Mesothelial cell of epicardium (in vitro differentiated cells): ENCODE results near the gene GRB10. TPM values are rescaled to one million over a fixed set of nuclear protein-coding genes. Genes with fewer than 3 reads are reported as not detected.

Experiments used
- DNase-seq, 2 experiments: peaks; one replicate each; pipeline ENCODE4 v3.0.0; 2021; ENCODE audit warnings: low spot score in 2 of 2; ENCODE audit not compliant: unreplicated experiment in 2 of 2
- H3K27ac Mint-ChIP-seq: 2 replicates; pipeline ENCODE4 v1.8.0; 2021; ENCODE audit warnings: mixed read lengths
- H3K27me3 Mint-ChIP-seq: 2 replicates; pipeline ENCODE4 v1.8.0; 2021; ENCODE audit warnings: low read depth, mixed read lengths
- H3K36me3 Mint-ChIP-seq: 2 replicates; pipeline ENCODE4 v1.8.0; 2021; ENCODE audit warnings: mixed read lengths
- H3K4me1 Mint-ChIP-seq: 2 replicates; pipeline ENCODE4 v1.8.0; 2021; ENCODE audit warnings: mixed read lengths
- H3K4me3 Mint-ChIP-seq: 2 replicates; pipeline ENCODE4 v1.8.0; 2021; ENCODE audit warnings: mild to moderate bottlenecking, moderate library complexity, mixed read lengths
- H3K9me3 Mint-ChIP-seq: 2 replicates; pipeline ENCODE4 v1.8.0; 2021; ENCODE audit warnings: mixed read lengths
- CTCF ChIP-seq: fragments of 200-600 bp; sonication (generic); IDR thresholded peaks from one replicate; pipeline ENCODE4 v1.5.0; 2021; ENCODE audit warnings: antibody characterized with exemption; ENCODE audit not compliant: unreplicated experiment
- total RNA-seq: library from RNA; stranded (reverse); gene quantifications from 3 replicates; pipeline ENCODE4 v1.2.1, GENCODE V29; 2021

The GRB10 gene
- total RNA-seq, 1 donor from 2014 or later: 59.2 TPM

- no peak for TF ChIP-seq CTCF
- Mint-ChIP-seq H3K27me3 (no peaks in the 10 kb centered on the region), H3K36me3 (peaks cover 4% of the 10 kb centered on the region), H3K9me3 (peaks cover 14% of the 10 kb centered on the region), H3K4me3 (no peak overlapping the region), H3K4me1 (peaks cover 2% of the 10 kb centered on the region), H3K27ac (no peak overlapping the region)
- DNase-seq: no peak
Observed at GRCh38 chr7:50629238-50629901, 153.3 kb downstream of the GRB10 start.

- Mint-ChIP-seq H3K4me3 (no peak overlapping the region), H3K9me3 (peaks cover 6% of the 10 kb centered on the region), H3K36me3 (peaks cover 2% of the 10 kb centered on the region), H3K4me1 (peaks cover 2% of the 10 kb centered on the region), H3K27me3 (no peaks in the 10 kb centered on the region), H3K27ac (no peak overlapping the region)
- DNase-seq: no peak
- no peak for TF ChIP-seq CTCF
Observed at GRCh38 chr7:50628434-50629084, 154.1 kb downstream of the GRB10 start.

- no peak overlapping the region for H3K27ac Mint-ChIP-seq
Observed at GRCh38 chr7:50627824-50628361, 154.8 kb downstream of the GRB10 start.

GRCh38 chr7:50626286-50626685, 156.4 kb downstream of the GRB10 start:
- no peak for TF ChIP-seq CTCF
- no peaks in the 10 kb centered on the region for H3K36me3 Mint-ChIP-seq
- H3K9me3 Mint-ChIP-seq: no peaks in the 10 kb centered on the region
- H3K27ac Mint-ChIP-seq: no peak overlapping the region
- DNase-seq: no peak
- H3K27me3 Mint-ChIP-seq: no peaks in the 10 kb centered on the region
- H3K4me1 Mint-ChIP-seq: peaks cover 2% of the 10 kb centered on the region
- no peak overlapping the region for H3K4me3 Mint-ChIP-seq

More at GRCh38 chr7:50627824-50628361, 154.8 kb downstream of the GRB10 start:
- Mint-ChIP-seq H3K27me3 (no peaks in the 10 kb centered on the region), H3K36me3 (no peaks in the 10 kb centered on the region), H3K9me3 (no peaks in the 10 kb centered on the region), H3K4me3 (no peak overlapping the region), H3K4me1 (peaks cover 2% of the 10 kb centered on the region)
- DNase-seq: no peak
- TF ChIP-seq CTCF: no peak

- no peak for DNase-seq
- H3K4me1 Mint-ChIP-seq: peaks cover 2% of the 10 kb centered on the region
- H3K27ac Mint-ChIP-seq: no peak overlapping the region
- TF ChIP-seq CTCF: no peak
- H3K27me3 Mint-ChIP-seq: no peaks in the 10 kb centered on the region
- no peaks in the 10 kb centered on the region for H3K36me3 Mint-ChIP-seq
- no peaks in the 10 kb centered on the region for H3K9me3 Mint-ChIP-seq
- H3K4me3 Mint-ChIP-seq: no peak overlapping the region
Observed at GRCh38 chr7:50625360-50625759, 157.3 kb downstream of the GRB10 start.
